ENCODE measurements around the gene TMEM178B.
"Not testable (repeated sequence)": the region's sequence is repeated elsewhere in the genome, so short reads cannot be mapped to it uniquely, and the experiment has no call there.

The TMEM178B gene

DNA sequence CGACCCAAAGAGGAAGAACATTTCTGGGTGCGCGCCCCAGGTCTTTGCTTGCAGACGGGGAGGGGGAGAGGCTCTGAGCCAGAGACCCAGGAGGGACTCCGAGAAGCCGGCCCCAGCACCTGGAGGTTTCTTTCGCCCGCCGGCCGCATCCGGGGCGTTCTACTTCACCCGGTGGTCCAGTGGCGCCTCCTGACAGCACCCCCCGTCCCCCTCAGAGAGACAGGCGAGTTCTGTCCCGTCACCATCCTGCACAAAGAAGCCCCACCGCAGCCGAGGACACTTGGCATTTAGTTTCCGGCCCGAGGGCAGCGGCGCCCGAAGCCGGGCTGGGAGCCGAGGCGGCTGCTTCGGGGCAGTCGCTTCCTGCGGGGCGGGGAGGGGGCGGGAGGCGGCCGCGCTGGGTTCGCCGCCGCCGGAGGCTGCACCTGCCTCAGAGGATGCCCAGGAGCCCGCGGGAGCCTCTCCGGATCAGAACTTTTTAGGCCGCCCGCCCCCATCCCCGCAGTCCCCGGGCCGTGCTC, at the start of gene TMEM178B:
TMEM178B (plus strand) TSS at position 424 of the 521 bp plus-strand sequence.
- DNase-seq = no peak

DNA sequence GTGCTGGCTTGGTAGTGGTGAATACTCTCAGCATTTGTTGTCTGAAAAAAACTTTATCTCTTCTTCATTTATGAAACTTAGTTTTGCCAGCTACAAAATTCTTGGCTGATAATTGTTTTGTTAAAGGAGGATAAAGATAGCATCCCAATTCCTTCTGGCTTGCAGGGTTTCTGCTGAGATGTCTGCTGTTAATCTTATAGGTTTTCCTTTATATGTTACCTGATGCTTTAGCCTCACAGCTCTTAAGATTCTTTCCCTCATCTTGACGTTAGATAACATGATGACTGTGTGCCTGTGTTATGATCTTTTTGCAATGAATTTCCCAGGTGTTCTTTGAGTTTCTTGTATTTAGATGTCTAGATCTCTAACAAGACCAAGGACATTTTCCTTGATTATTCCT, 49.2 kb upstream of the TMEM178B start:
- no peak for DNase-seq

DNA sequence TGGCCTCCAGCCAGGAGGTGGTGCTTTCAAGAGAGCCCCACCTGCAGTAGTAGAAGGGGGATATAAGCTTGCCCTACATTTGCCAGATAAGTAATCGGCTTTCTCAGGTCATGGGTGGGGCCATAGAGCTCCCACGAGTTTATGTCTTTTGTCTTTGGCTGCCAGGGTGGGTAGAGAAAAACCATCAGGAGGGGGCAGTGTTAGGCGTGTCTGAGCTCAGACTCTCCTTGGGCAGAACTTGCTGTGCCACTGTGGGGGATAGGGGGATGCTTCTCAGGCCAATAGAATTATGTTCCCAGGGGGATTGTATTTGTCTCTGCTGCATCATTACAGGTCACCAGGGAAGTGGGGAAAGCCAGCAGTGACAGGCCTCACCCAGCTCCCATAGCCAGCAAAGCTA, 46.8 kb upstream of the TMEM178B start:
- DNase-seq = no peak

DNA sequence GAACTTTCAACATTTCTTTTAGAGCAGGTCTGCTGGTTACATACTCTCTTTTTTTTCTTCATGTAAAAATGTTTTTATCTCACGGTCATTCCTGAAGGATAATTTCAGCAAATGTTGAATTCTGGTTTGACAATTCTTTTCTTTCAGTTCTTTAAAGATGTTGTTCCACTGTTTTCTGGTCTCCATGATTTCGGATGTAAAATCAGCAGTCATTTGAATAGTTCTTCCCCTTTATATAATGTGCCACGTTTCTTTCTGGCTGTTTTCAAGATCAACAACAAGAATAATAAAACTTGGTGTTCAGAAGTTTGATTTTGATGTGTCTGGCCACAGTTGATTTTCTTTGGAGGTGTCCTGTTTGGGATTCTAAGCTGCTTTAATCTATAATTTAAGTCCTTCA, 45.1 kb upstream of the TMEM178B start:
- no peak for DNase-seq

DNA sequence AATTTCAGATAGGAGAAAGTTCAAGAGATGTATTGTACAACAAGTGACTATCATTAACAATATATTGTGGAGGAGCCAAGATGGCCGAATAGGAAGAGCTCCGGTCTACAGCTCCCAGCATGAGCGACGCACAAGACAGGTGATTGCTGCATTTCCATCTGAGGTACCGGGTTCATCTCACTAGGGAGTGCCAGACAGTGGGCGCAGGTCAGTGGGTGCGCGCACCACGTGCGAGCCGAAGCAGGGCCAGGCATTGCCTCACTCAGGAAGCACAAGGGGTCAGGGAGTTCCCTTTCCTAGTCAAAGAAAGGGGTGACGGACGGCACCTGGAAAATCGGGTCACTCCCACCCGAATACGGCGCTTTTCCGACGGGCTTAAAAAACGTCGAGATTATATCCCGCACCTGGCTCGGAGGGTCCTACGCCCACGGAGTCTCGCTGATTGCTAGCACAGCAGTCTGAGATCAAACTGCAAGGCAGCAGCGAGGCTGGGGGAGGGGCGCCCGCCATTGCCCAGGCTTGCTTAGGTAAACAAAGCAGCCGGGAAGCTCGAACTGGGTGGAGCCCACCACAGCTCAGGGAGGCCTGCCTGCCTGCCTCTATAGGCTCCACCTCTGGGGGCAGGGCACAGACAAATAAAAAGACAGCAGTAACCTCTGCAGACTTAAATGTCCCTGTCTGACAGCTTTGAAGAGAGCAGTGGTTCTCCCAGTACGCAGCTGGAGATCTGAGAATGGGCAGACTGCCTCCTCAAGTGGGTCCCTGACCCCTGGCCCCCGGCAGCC, 41.1 kb upstream of the TMEM178B start:
- DNase-seq = not testable (repeated sequence)

DNA sequence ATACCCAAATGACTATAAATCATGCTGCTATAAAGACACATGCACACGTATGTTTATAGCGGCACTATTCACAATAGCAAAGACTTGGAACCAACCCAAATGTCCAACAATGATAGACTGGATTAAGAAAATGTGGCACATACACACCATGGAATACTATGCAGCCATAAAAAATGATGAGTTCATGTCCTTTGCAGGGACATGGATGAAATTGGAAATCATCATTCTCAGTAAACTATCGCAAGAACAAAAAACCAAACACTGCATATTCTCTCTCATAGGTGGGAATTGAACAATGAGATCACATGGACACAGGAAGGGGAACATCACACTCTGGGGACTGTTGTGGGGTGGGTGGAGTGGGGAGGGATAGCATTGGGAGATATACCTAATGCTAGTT, 35.8 kb upstream of the TMEM178B start:
- DNase-seq = not testable (repeated sequence)

DNA sequence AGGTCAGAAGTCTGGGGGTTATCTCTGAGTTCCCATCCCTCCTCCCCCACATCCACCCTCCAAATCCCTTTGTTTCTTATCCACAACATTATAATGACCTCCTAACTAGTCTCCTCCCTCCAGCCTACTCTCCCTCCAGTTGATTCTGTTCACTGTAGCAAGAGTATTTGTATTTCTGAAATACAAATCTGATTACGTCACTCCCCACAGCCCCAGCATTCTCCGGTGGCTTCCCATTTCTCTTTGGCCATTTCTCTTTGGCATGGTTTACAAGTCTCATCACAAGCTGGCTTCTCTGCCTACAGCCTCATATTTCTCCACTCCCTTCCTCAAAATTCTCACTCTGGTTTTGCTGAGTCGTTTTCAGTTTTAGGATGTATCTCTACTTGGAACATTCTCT, 34.5 kb upstream of the TMEM178B start:
- no peak for DNase-seq

DNA sequence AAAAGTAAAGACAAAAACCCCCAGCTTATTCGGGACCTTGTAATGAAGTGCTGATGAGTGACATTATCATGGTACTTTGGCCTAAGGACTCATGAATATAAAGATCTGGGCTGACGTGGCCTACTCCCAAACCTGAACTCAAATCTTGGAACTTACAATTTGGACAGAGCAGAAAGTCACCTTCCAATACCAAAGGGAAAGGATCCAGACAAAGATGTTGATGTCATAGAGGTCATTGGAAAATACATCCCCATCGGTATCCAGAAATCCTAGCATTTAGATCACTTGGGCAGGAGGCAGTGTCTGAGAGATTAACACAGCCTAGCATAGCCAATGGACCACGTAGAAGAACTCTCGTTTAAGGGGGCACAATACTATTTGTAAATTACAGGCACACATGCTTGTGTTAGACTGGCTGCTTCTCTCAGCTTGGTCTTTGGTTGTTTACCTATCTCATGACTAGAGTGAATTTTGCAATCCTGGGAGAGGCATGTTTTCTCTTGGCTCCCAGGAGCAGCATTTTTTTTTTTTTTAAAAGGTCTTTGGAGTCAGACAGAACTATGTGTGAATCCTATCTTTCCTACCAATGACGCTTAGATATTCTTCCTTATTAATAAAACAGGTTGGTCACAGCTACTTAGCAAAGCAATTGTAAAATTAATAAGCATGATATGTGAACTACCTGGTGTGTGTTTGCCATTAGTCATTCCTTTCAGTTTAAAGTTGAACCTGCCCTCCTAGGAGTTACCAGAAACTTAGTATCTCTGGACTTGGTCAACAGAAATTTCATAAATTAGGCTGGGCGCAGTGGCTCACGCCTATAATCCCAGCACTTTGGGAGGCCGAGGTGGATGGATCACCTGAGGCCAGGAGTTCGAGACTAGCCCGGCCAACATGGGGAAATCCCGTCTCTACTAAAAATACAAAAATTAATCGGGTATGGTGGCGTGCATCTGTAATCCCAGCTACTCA, 31.4 kb upstream of the TMEM178B start:
- no peak for DNase-seq

DNA sequence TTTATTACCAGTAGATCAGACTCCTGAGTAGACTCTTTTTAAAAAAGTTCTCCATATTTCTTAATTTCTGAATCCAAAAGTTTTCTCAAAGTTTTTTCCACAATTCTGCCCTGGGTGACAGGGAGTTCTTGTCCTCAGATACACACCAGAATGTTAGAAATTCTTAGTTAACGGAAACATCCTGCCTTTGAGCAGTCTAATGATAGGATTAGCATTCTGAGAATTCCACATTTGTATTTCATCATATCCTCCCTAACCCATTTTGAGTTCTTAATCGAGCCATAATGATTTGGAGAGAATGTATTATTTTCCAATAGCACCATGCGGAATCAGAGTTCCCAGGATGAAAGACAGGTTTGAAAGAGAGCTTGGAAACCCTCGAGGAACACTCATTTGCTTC, 30.2 kb upstream of the TMEM178B start:
- DNase-seq = no peak

DNA sequence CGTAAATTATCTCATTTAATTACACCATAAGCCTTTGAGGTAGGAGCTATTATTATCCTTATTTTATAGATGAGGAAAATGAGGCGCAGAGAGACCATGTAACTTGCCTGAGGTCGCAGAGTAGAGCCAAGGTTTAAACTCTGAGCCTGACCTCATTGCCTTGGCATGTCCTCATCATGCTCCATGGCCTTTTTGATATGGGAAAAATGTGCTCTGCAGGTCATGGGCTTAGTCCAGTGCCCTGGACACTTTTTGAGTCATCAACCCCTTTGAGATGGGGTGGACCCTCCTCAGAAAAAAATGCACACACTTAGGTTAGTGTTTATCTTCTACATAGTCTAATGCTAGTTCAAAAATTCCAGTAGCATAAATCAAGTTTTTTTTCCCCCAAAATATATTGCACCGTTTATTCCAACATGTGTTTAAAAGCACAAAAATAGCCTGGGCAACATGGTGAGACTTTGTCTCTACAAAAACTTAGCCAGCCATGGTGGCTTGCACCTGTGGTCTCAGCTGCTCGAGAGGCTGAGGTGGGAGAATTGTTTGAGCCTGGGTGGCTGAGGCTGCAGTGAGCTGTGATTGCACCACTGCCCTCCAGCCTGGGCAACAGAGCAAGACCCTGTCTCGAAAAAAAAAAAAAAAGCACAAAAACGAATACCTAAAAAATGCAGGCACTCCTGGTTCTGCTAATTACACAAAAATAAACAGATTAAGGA, 28.6 kb upstream of the TMEM178B start:
- DNase-seq = no peak

DNA sequence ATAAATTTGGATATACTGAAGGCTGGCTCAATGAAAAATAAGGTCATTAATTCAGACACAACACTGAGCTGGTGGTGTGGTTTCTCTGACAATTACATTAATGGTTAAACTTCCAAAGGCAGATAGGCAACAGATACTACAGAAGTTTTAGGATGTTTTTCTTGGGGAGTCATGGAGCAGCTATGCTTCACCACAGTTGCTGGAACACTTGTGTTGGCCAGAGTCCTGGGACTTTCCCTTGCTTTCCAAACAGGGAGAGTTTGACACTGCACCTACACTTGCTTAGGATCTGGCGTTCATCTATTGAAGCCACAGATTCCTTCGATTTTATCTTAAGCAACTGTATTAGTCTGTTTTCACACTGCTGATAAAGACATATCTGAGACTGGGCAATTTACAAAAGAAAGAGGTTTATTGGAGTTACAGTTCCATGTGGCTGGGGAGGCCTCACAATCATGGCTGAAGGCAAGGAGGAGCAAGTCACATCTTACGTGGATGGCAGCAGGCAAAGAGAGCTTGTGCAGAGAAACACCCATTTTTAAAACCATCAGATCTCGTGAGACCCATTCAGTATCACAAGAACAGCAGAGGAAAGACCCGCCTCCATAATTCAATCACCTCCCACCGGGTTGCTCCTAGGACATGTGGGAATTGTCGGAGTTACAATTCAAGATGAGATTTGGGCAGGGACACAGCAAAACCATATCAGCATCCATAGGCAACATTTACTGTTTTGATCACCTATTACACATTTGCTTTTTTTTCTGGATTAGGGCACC, 27.8 kb upstream of the TMEM178B start:
- DNase-seq = no peak

DNA sequence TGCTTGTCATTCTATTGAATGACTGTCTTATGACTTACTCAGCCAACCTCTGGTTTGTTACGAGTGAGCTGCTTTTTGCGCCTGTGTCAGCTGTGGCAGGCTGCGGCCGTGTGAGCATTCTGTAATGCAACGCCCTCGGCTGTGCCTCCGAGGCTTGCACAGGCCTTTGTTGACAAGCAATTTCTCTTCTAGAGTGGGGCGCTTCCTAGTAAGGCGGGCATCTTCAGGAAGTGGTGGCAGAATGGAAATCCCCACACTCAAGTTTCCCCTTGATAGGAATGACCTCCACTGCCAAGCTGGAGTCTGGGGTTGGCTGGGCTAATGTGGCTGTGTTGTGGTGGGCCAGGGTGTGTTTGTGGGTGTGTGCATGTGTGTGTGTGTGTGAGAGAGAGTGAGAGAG, 20.2 kb upstream of the TMEM178B start:
- no peak for DNase-seq

DNA sequence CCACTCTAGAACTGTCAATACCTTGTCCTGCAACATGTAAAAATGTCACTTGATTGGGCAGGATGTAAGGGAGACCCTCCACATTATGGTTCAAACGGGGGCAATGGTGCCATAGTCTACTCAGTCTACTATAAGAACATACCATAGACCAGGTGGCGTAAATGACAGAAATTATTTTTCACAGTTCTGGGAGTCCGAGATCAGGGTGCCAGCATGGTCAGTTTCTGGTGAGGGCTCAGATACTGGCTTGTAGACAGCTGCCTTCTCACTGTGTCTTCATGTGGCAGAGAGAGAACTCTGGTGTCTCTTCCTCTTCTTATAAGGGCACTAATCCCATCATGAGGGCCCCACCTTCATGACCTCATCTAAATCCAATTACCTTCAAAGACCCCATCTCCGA, 18.7 kb upstream of the TMEM178B start:
- no peak for DNase-seq

DNA sequence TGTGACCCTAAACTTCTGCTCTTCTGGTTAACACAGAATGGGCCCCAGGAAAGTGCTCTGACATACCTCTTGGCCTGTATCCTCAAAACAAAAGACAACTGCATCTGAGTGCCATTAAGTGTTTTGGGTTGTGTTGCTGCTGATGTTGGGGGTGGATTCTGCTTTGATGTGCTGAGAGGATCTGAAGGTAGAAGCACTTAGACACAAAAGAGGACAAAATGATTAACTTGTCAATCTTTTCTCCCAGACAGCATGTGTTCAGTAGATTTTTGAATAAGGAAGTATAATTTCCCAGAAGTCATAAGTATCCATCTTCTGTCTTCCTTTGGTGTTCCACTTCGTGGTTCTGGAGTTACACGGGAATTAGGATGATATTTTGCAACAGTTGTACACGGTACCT, 16.1 kb upstream of the TMEM178B start:
- DNase-seq = no peak

DNA sequence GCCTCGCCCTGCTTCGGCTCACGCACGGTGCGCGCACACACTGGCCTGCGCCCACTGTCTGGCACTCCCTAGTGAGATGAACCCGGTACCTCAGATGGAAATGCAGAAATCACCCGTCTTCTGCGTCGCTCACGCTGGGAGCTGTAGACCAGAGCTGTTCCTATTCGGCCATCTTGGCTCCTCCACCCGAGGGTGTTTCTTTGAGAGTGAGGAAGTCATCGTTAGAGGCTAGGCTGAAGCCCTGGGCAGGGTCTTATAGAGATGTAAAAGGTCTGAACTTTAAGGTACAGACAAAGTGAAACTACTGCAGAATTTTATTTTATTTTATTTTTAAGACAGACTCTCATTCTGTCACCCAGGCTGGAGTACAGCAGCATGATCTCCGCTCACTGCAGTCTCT, 6.0 kb upstream of the TMEM178B start:
- not testable (repeated sequence) for DNase-seq

DNA sequence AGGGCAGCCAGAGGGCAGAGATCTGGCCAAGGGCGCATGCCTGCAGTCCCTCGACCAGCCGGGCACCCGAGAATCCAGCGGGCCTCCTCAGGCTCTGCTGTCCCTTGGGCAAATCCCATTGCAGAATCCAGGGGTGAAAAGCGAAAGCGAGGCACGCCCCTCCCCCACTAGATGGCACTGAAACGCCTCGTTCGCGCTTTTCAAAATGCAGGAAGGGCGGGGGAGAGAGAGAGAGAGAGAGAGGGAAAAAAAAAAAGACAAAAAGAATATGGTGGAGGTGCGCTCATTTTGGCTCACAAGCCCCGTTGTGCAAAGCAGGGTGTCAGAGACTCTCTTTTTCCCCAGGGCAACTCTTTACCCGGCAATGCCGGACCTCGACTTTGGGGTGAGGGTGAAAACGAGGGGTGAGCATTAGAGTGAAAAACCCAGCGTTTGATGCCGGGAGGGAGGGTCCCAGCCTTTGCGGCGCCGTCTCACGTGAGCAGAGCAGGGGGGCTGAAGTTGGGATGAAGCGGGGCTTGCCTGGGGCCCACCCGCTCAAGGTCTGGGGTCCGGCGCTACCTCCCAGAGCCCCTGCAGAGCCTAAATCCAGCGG, 2.5 kb upstream of the TMEM178B start:
- no peak for DNase-seq

DNA sequence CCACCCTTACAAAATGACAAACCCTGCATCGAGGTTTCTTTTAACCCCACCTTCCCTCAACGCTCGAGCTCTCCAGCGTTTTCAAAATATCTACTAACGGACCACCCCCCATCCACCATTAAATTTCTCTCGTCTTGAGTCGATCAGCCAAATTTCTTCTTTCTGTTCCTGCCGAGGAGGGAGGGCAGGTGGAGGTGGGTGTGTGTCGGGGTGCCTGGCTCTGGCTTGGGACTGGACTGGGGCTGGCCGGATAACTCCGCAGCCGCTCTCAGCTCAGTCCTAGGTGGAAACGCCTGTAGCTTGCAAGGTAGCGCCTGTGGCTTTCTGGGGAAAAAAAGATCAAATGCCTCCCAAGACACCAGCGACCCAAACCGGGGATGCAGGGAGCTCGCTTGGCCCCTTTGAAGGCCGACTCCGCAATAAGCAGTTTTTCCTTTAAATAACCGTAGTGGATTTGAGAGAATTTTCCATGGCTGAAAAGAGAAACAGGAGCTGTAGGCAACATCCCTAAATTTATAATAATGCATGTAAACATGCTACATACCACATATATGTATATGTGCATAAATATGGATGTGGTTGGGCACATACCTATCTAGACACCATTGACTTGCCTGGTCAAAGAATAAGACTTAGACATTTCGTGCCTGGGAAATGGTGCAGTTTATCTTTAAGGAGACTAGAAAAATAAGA, 1.9 kb upstream of the TMEM178B start:
- no peak for DNase-seq

DNA sequence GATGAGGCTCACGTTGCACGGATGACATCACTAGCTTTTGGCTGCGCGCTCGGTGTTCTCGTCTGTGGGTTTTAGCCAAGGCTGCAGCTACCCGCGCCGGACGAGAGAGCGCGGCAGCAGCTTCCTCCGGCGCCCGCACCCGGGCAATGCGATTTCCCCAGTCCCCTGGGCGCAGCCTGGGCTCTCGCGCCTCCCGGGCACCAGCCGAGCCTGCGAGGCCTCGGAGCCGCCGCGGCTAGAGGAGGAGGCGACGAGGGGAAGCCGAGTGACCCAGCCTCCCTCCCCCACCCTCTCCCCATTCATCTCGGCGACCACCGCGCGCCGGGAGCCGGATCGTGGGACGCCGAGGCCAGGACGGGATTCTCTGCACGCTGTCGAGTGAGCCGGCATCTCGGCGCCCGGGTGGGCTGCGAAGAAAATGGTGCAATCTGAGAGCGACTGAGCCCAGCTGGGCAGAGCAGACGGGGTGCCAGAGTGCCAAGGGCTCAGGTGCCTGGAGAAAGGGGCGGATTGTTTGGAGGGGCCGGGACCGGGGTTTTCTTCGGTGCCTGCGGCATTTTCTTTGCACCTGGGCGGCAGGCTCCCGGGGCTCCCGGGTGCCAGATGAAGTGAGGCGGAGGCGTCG, 1.2 kb upstream of the TMEM178B start:
- no peak for DNase-seq

DNA sequence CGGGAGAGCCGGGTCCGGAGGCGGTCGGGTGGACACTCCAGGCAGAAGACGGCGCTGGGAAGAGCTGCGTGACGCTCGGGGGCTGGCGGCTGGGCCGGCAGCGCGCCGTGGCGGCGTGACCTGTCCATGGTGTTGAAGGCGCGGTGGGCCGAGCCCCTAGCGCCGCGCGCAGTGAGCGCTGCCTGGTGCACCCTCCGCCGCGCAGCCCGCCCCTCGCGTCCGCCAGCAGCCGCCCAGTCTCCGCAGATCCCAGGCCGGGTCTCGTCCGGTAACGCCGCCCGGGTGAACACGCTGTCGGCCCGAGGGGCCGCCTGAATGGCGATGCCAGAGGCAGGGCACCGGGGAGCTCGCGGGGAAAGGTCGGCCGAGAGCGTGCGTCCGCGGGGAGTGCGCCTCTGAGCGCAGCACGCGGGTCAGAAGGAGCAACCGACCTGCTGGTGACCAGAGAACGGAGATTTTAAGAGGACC, 657 bp upstream of the TMEM178B start:
- DNase-seq = no peak

DNA sequence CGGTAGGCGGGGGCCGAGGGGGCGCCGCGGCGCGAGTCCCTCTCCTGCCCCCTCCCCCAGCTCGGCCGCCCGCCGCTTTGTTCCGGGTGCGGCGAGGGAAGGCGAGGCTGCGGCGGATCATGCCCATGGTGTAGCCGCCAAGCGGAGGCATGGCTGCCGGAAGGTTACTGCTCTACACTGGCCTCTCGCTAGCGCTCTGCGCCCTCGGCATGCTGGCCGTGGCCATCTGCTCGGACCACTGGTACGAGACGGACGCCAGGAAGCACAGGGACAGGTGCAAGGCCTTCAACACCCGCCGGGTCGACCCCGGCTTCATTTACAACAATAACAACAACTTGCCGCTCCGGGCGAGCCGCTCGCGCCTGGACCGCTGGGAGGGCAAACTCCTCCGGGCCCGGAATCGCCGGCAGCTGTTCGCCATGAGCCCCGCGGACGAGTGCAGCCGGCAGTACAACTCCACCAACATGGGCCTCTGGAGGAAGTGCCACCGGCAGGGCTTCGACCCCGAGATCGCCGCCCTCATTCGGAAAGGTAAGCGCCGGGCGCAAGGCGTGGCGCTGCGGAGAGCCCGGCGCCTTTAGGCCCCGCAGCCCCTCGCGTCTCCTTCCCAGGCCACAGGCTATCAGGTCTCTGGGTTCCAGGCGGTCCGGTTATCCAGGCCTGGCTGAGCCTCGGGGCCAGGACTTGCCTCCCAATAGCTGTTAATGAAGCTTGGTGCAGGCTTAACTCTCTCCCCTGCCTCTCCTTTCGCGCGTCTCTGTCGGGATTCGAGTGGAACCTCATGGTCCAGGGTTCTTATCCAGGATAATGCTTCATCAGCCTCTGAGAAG, 513 bp downstream of the TMEM178B start:
- DNase-seq = no peak

Data from GDM1 (cell line).